HFFc6 (cell line): Measurements from ENCODE around the gene SCYL1. TPM values are rescaled to one million over a fixed set of nuclear protein-coding genes. Genes with fewer than 3 reads are reported as not detected.

Experiments used
- DNase-seq: peaks from one replicate; pipeline ENCODE4 v3.0.0-alpha.2; 2018
- H3K27ac Mint-ChIP-seq: 2 replicates; pipeline ENCODE4 v1.8.0; 2020; ENCODE audit warnings: mild to moderate bottlenecking, mixed read lengths
- H3K27me3 Mint-ChIP-seq: 2 replicates; pipeline ENCODE4 v1.8.0; 2021; ENCODE audit warnings: mild to moderate bottlenecking, moderate library complexity, mixed read lengths; ENCODE audit not compliant: insufficient read depth
- H3K36me3 Mint-ChIP-seq: 2 replicates; pipeline ENCODE4 v1.8.0; 2021; ENCODE audit warnings: low read depth, mixed read lengths
- H3K4me1 Mint-ChIP-seq: 2 replicates; pipeline ENCODE4 v1.8.0; 2020; ENCODE audit warnings: low read depth, mixed read lengths
- H3K4me3 Mint-ChIP-seq: 2 replicates; pipeline ENCODE4 v1.8.0; 2020; ENCODE audit warnings: mild to moderate bottlenecking, moderate library complexity, mixed read lengths
- H3K9me3 Mint-ChIP-seq: 2 replicates; pipeline ENCODE4 v1.8.0; 2020; ENCODE audit warnings: mild to moderate bottlenecking, mixed read lengths
- CTCF ChIP-seq: fragments of 200-600 bp; sonication (generic); IDR thresholded peaks from 2 replicates; pipeline ENCODE4 v1.5.0; 2021; ENCODE audit warnings: antibody characterized with exemption, mild to moderate bottlenecking
- total RNA-seq, 6 experiments: library from RNA; stranded (reverse); fragmentation: NEBNext Ultra II Directional; extraction: Animal tissue kit (Norgen Biotek cat#: 25700); gene quantifications; 2 replicates in 1 of 6; 3 replicates in 5 of 6; pipeline ENCODE4 v1.2.3, GENCODE V29; 2021

The SCYL1 gene
- total RNA-seq, 6 experiments from 2014 or later: 120 to 137 (median 126) TPM

GRCh38 chr11:65578667-65579066 lies 53.8 kb downstream of the SCYL1 start:
- Mint-ChIP-seq H3K36me3 (peaks cover 9% of the 10 kb centered on the region), H3K4me3 (peak overlapping the region; percentile 69; the same call in 1 of the 2 replicates), H3K27me3 (peaks cover 10% of the 10 kb centered on the region), H3K27ac (peak overlapping the region; percentile 81), H3K4me1 (peaks cover 40% of the 10 kb centered on the region), H3K9me3 (no peaks in the 10 kb centered on the region)
- DNase-seq: no peak
- no peak for TF ChIP-seq CTCF

- Mint-ChIP-seq H3K9me3 (no peaks in the 10 kb centered on the region), H3K27me3 (peaks cover 8% of the 10 kb centered on the region), H3K36me3 (peaks cover 12% of the 10 kb centered on the region), H3K4me3 (no peak overlapping the region), H3K4me1 (peaks cover 35% of the 10 kb centered on the region), H3K27ac (no peak overlapping the region)
- no peak for TF ChIP-seq CTCF
- DNase-seq: no peak
Measured at GRCh38 chr11:65579291-65579690, 54.4 kb downstream of the SCYL1 start.

DNA sequence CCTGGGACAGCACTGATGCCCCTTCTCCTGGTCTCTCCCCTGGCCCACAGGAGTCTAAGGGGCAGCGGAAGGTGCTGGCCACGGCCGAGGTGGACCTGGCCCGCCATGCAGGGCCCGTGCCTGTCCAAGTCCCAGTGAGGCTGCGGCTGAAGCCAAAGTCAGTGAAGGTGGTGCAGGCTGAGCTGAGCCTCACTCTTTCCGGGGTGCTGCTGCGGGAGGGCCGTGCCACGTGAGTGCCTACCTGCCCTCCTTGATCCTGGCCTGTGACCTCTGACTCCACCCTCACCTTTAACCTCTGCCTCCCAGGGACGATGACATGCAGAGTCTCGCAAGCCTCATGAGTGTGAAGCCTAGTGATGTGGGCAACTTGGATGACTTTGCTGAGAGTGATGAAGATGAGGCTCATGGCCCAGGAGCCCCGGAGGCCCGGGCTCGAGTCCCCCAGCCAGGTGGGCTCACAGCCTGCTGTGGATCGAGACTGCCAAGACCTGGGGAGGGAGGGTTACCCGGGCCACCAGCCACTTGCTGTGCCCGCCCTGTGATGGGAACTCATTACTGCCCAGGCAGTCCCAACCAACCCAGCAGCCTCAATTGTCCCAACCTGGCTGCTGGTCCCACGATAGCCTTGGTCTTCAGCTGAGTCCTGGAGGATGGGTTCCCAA lies 55.3 kb downstream of the SCYL1 start:
- Mint-ChIP-seq H3K27me3 (peaks cover 2% of the 10 kb centered on the region), H3K27ac (no peak overlapping the region), H3K4me3 (no peak overlapping the region), H3K36me3 (peaks cover 16% of the 10 kb centered on the region), H3K4me1 (peaks cover 28% of the 10 kb centered on the region), H3K9me3 (no peaks in the 10 kb centered on the region)
- TF ChIP-seq CTCF: no peak
- no peak for DNase-seq

- Mint-ChIP-seq H3K4me1 (peaks cover 23% of the 10 kb centered on the region), H3K4me3 (no peak overlapping the region), H3K36me3 (peaks cover 16% of the 10 kb centered on the region), H3K9me3 (no peaks in the 10 kb centered on the region), H3K27me3 (peaks cover 2% of the 10 kb centered on the region), H3K27ac (no peak overlapping the region)
- TF ChIP-seq CTCF: no peak
- no peak for DNase-seq
Measured at GRCh38 chr11:65580756-65581155, 55.9 kb downstream of the SCYL1 start.

DNA sequence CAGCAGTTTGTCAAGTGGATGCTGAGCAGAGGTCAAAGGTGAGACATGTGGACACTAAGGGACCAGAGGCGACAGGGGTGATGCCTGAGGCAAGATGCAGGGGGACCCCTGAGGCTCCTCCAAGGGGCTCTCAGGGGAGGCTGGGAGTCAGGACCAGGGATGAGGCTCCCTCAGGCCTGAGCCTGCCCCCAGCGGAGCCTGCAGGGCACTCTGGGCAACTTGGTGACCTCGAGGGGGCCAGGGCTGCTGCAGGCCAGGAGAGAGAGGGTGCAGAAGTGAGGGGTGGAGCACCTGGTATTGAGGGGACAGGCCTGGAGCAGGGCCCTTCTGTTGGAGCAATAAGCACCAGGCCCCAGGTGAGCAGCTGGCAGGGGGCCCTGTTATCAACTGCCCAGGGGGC lies 57.0 kb downstream of the SCYL1 start:
- DNase-seq: no peak
- Mint-ChIP-seq H3K9me3 (no peaks in the 10 kb centered on the region), H3K27ac (no peak overlapping the region), H3K27me3 (peaks cover 2% of the 10 kb centered on the region), H3K4me1 (peaks cover 29% of the 10 kb centered on the region), H3K4me3 (no peak overlapping the region; the same call in 1 of the 2 replicates), H3K36me3 (peaks cover 16% of the 10 kb centered on the region)
- TF ChIP-seq CTCF: no peak
